Measurements from ENCODE around the gene CHAD.

DNA sequence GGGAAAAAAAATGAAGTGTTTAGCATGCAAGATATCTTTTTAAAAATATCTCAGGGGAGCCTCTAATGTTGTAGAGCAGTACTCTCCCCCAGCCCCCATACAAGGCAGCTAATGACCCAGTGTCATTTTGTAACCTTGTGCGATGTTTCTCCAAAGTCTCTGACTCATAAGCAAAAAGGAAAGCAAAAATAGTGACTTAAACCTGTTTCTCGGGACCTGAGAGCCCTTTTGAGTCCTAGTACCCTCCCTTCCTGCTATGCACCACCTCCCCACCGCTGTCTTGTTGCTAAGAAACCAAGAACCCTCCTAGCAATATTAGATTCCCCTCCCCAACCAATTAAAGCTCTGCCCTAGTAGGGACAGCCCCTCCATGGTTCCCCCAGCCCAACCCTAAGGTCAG, 42.4 kb upstream of the CHAD start:
- no peak for TF ChIP-seq POLR2A (IDR thresholded peaks at IDR 0.05)
- TF ChIP-seq, protein P1, sequence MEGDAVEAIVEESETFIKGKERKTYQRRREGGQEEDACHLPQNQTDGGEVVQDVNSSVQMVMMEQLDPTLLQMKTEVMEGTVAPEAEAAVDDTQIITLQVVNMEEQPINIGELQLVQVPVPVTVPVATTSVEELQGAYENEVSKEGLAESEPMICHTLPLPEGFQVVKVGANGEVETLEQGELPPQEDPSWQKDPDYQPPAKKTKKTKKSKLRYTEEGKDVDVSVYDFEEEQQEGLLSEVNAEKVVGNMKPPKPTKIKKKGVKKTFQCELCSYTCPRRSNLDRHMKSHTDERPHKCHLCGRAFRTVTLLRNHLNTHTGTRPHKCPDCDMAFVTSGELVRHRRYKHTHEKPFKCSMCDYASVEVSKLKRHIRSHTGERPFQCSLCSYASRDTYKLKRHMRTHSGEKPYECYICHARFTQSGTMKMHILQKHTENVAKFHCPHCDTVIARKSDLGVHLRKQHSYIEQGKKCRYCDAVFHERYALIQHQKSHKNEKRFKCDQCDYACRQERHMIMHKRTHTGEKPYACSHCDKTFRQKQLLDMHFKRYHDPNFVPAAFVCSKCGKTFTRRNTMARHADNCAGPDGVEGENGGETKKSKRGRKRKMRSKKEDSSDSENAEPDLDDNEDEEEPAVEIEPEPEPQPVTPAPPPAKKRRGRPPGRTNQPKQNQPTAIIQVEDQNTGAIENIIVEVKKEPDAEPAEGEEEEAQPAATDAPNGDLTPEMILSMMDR (IDR thresholded peaks at IDR 0.05): no peak

Measured in lower leg skin (tissue), 3 donors.